ENCODE measurements around the gene IL10RB.
"Not testable (repeated sequence)": the region's sequence is repeated elsewhere in the genome, so short reads cannot be mapped to it uniquely, and the experiment has no call there.

The IL10RB gene

DNA sequence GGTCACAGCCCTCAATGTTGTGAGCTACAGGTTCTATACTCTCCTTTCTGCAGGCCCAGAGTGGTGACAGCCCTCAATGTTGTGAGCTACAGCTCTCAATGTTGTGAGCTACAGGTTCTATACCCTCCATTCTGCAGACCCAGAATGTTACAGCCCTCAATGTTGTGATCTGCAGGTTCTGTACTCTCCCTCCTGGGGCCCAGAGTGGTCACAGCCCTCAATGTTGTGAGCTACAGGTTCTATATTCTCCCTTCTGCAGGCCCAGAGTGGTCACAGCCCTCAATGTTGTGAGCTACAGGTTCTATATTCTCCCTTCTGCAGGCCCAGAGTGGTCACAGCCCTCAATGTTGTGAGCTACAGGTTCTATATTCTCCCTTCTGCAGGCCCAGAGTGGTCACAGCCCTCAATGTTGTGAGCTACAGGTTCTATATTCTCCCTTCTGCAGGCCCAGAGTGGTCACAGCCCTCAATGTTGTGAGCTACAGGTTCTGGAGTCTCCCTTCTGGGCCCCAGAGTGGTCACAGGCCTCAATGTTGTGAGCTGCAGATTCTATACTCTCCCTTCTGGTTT lies 26.5 kb upstream of the IL10RB start:
- FAIRE-seq; DNase-seq (ENCODE audit: extremely low spot score, insufficient read length, low read depth): not testable (repeated sequence)

DNA sequence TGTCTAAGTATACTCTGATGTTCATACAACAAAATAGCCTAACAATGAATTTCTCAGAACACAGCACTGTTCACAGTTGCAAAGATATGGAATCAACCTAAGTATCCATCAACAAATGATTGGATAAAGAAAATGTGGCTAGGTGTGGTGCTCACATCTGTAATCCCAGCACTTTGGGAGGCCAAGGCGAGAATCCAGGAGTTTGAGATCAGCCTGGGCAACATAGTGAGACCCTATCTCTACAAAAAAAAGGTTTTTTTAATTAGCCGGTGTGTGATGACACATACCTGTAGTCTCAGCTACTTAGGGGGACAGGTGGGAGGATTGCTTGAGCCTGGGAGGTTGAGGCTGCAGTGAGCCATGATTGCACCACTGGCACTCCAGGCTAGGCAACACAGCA lies 25.8 kb upstream of the IL10RB start:
- FAIRE-seq, result no peak

GRCh38 chr21:33241846-33242245 lies 24.3 kb upstream of the IL10RB start:
- no peak for DNase-seq (ENCODE audit: extremely low spot score, insufficient read length, low read depth)
- no peak for FAIRE-seq

More for the DNA sequence above, 25.8 kb upstream of the IL10RB start:
- DNase-seq (ENCODE audit: extremely low spot score, insufficient read length, low read depth), result no peak

- not testable (repeated sequence) for DNase-seq (ENCODE audit: extremely low spot score, insufficient read length, low read depth); FAIRE-seq
Observed at GRCh38 chr21:33242846-33243245, 23.3 kb upstream of the IL10RB start.

GRCh38 chr21:33244082-33244778 lies 21.9 kb upstream of the IL10RB start:
- DNase-seq (ENCODE audit: extremely low spot score, insufficient read length, low read depth), result no peak
- FAIRE-seq, result no peak

- FAIRE-seq, result no peak
- DNase-seq (ENCODE audit: extremely low spot score, insufficient read length, low read depth), result no peak
Observed at GRCh38 chr21:33244779-33245105, 21.4 kb upstream of the IL10RB start.

GRCh38 chr21:33245289-33245918 lies 20.8 kb upstream of the IL10RB start:
- DNase-seq (ENCODE audit: extremely low spot score, insufficient read length, low read depth) (no peak), FAIRE-seq (no peak)

DNA sequence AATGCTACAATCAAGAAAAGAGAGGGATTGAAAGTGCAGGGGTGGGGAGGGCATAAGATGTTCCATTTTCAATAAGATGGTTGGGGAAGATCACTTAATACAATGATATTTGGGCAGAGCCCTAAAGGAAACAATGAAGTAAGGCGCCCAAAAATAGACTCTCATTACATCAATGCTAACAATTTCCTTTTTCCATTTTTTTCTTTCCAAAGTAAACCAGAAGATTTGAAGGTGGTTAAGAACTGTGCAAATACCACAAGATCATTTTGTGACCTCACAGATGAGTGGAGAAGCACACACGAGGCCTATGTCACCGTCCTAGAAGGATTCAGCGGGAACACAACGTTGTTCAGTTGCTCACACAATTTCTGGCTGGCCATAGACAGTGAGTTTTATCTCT lies 19.7 kb upstream of the IL10RB start:
- DNase-seq (ENCODE audit: extremely low spot score, insufficient read length, low read depth) (no peak), FAIRE-seq (no peak)

- FAIRE-seq (no peak), DNase-seq (ENCODE audit: extremely low spot score, insufficient read length, low read depth) (no peak)
Observed at GRCh38 chr21:33246963-33247362, 19.2 kb upstream of the IL10RB start.

DNA sequence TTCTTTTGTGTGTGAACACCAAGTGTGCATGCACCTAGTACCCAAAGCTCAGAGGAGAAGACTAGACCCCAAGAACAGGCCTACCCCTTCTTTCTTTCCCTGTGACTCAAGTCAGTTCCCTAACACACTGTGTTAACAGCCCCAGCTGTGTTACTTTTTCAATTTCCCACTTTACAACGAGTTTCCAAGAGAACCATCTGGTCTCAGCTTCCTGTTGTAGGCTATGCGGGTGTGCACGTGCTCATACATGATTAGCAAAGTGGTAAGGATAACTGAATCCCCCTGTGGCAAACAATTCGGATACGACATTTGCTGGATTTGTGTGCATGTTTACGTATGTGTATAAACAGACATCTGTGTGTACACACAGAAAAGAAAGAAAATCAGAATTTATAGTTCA lies 18.6 kb upstream of the IL10RB start:
- FAIRE-seq (no peak), DNase-seq (ENCODE audit: extremely low spot score, insufficient read length, low read depth) (no peak)

DNA sequence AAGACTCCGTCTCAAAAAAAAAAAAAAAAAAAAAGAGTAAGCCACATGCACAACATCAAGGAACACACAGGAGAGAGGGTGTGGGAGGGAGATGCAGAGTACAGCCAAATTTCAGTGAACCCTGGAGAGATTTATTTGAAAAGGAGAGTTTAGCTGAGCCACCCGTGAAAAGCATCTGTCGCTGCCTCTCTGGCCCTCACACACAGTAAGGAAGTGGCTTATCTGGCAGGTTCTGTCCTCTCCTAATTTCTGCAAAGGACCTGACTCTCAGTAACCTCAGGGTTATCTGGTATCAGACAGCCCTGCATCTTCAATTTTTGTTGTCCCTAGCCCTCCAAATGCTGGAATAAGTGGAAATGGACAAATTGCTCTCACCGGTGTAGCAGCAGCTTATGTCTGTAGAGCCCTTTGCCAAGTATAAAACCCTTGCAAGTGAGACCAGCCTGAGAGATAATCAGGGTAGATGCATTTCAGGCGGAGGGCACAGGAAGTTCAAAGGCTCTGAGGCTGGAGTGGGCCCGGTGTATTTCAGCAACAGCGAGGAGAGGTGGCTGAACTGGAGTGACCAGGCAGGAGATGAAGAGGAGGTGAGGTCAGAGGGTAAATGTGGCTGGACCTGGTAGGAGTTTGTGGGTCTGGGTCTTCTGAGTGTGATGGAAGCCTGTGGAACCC lies 16.7 kb upstream of the IL10RB start:
- FAIRE-seq, result no peak

DNA sequence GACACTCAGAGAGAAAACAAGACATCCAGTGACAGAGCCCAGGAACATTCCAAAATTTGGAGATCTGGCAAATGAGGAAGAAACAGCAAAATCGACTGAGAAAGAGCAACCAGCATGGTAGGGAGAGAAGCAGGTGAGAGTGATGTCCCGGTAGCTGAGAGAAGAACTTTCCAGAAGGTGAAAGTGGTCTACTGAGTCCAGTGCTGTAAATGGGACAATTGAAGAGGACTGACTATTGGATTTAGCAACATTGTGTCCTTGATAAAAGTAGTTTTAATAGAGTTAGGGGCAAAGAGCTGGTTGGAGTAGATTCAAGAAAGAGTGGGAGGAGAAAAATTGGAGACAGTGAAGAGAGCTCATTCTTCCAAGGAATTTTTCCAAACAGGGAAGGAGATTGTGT lies 15.0 kb upstream of the IL10RB start:
- DNase-seq (ENCODE audit: extremely low spot score, insufficient read length, low read depth), result no peak
- no peak for FAIRE-seq

More for the DNA sequence above, 16.7 kb upstream of the IL10RB start:
- DNase-seq (ENCODE audit: extremely low spot score, insufficient read length, low read depth), result no peak

GRCh38 chr21:33253382-33253781 lies 12.8 kb upstream of the IL10RB start:
- FAIRE-seq; DNase-seq (ENCODE audit: extremely low spot score, insufficient read length, low read depth): not testable (repeated sequence)

DNA sequence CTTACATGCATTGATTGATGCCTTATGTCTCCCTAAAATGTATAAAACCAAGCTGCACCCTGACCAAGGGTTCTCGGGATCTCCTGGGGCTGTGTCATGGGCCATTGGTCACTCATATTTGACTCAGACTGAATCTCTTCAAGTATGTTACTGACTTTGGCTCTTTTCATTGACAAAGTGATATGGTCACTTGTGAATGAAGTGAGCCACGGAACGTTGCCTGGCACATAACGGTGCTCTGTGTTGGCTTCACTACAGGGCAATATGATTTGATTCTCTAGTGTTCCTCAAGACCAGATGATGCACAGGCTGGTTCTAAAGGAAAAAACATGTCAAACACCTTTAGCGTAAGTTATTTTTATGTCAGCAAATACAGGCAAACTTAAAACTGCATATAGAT lies 11.4 kb upstream of the IL10RB start:
- no peak for DNase-seq (ENCODE audit: extremely low spot score, insufficient read length, low read depth)

DNA sequence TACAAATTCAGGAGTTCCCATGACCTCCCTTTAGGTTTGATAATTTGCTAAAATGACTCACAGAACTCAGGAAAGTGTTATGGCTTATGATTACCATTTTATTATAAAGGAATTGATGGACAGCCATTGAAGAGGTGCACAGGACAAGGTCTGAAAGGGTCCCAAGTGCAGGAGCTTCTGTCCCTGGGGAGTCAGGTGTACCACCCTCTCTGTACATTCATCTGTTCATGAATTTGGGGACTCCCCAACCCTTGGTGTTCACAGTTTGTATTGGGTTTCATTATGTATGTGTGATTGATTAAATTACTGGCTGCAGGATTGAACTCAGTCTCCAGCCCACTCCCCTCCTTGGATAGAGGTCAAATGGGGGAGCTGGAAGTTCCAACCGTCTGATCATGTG lies 10.8 kb upstream of the IL10RB start:
- FAIRE-seq (no peak), DNase-seq (ENCODE audit: extremely low spot score, insufficient read length, low read depth) (no peak)

More for the DNA sequence above, 11.4 kb upstream of the IL10RB start:
- no peak for FAIRE-seq

GRCh38 chr21:33256019-33256418 lies 10.1 kb upstream of the IL10RB start:
- DNase-seq (ENCODE audit: extremely low spot score, insufficient read length, low read depth) (no peak), FAIRE-seq (no peak)

DNA sequence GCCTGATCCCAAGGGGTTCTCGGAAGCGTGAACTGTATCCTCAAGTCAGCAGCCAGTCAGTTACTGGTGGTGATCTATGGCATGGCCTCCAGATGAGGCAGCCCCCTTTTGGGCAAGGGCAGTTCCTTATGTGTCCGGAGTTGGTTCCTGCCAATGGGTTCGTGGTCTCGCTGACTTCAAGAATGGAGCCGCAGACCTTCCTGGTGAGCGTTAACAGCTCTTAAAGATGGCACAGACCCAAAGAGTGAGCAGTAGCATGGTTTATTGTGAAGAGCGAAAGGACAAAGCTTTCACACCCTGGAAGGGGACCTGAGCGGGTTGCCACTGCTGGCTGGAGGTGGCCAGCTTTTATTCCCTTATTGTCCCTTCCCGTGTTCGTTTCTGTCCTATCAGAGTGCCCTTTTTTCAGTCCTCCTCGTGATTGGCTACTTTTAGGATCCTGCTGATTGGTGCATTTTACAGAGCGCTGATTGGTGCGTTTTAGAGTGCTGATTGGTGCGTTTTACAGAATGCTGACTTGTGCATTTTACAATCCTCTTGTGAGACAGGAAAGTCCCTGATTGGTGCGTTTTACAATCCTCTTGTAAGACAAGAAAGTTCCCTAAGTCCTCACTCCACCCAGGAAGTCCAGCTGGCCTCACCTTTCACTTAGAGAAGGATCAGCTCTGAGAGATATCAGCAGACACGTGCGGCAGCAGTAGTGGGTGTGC lies 8.9 kb upstream of the IL10RB start:
- FAIRE-seq, result no peak
- no peak for DNase-seq (ENCODE audit: extremely low spot score, insufficient read length, low read depth)

DNA sequence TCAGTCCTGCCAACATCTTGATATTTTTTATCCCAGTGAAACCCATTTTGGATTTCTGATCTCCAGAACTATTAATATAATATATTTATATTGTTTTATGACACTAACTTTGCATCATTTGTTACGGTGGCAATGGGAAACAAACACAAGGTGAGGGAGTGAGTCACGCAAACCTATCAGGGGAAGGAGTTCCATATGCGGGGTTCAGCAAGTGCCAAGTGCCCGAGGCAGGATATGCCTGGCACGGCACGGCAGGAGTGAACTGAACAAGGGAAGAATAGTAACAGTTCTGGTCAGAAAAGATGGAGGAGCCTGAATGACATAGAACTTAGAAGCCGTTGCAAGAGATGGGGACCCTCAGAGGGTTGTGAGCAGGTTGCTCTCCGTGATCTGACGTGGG lies 7.7 kb upstream of the IL10RB start:
- DNase-seq (ENCODE audit: extremely low spot score, insufficient read length, low read depth) (no peak), FAIRE-seq (no peak)

DNA sequence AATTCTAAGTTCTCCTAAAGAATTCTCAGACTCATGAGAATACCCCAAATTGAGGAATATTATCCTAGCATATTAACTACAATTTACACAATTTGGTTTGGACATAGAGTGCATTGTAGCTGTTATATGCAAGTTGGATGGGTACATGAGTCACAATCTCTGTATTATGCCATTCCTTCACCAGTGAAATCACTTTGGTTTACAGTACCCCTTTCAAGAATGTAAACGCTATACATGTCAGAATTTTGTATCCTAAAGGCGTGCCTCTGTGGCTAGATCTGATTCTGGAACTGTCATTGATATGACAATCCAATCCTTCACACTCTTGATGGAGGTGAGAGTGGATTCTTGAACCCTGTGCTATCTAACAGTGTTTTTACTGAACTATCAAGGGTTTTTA lies 6.7 kb upstream of the IL10RB start:
- FAIRE-seq (no peak), DNase-seq (ENCODE audit: extremely low spot score, insufficient read length, low read depth) (no peak)

DNA sequence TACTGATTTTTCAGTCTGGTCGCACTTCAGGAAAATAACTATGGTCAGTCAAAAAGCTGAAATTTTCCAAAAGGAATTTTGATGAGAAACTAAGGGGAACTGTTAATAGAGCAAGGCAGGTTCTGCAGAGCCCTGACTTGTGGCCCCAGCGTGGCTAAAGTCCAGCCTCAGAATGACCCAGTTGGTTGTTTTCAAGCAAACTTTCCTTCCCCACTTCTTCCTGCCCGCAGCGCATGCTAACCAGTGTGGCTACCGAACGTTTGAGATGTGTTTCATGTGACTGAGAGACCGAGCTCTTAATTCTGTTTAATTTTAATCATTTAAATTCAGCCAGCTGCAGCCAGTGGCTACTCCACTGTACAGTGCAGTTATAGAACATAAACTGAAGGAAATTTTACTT lies 6.2 kb upstream of the IL10RB start:
- no peak for FAIRE-seq
- no peak for DNase-seq (ENCODE audit: extremely low spot score, insufficient read length, low read depth)
